Measurements from ENCODE around the gene ADARB2.
A peak's percentile ranks its signal among the peaks of the same experiment; 100 is the strongest.

ADARB2 gene

GRCh38 chr10:1735562-1735961, 1.8 kb downstream of the ADARB2 start:
- no peak for DNase-seq

GRCh38 chr10:1734288-1734687, 3.0 kb downstream of the ADARB2 start:
- no peak for DNase-seq

GRCh38 chr10:1733720-1734119, 3.6 kb downstream of the ADARB2 start:
- DNase-seq = no peak

- DNase-seq = no peak
Measured at GRCh38 chr10:1732564-1732996, 4.7 kb downstream of the ADARB2 start.

- no peak for DNase-seq
Measured at GRCh38 chr10:1731592-1731991, 5.7 kb downstream of the ADARB2 start.

- no peak for DNase-seq
Measured at GRCh38 chr10:1729751-1730150, 7.6 kb downstream of the ADARB2 start.

- no peak for DNase-seq
Measured at GRCh38 chr10:1726861-1727260, 10.5 kb downstream of the ADARB2 start.

GRCh38 chr10:1724921-1725488, 12.3 kb downstream of the ADARB2 start:
- DNase-seq = no peak

GRCh38 chr10:1716839-1717238, 20.5 kb downstream of the ADARB2 start:
- DNase-seq = no peak

- DNase-seq = peak; percentile 28
Measured at GRCh38 chr10:1715821-1716220, 21.5 kb downstream of the ADARB2 start.

GRCh38 chr10:1712944-1713671, 24.2 kb downstream of the ADARB2 start:
- DNase-seq = no peak

- no peak for DNase-seq
Measured at GRCh38 chr10:1712314-1712713, 25.0 kb downstream of the ADARB2 start.

GRCh38 chr10:1709161-1709560, 28.2 kb downstream of the ADARB2 start:
- DNase-seq = no peak

- no peak for DNase-seq
Measured at GRCh38 chr10:1708746-1709145, 28.6 kb downstream of the ADARB2 start.

- DNase-seq = no peak
Measured at GRCh38 chr10:1706711-1707110, 30.6 kb downstream of the ADARB2 start.

- no peak for DNase-seq
Measured at GRCh38 chr10:1706256-1706655, 31.1 kb downstream of the ADARB2 start.

- DNase-seq = no peak
Measured at GRCh38 chr10:1698185-1698584, 39.1 kb downstream of the ADARB2 start.

- no peak for DNase-seq
Measured at GRCh38 chr10:1696106-1696505, 41.2 kb downstream of the ADARB2 start.

- DNase-seq = no peak
Measured at GRCh38 chr10:1690086-1690485, 47.2 kb downstream of the ADARB2 start.

- DNase-seq = no peak
Measured at GRCh38 chr10:1688531-1688930, 48.8 kb downstream of the ADARB2 start.

GRCh38 chr10:1687623-1688150, 49.6 kb downstream of the ADARB2 start:
- DNase-seq = no peak

GRCh38 chr10:1687190-1687589, 50.1 kb downstream of the ADARB2 start:
- DNase-seq = no peak

- no peak for DNase-seq
Measured at GRCh38 chr10:1686491-1686749, 50.9 kb downstream of the ADARB2 start.

- DNase-seq = no peak
Measured at GRCh38 chr10:1685699-1686490, 51.4 kb downstream of the ADARB2 start.
